Epithelial cell of proximal tubule (primary cell): ENCODE data around the gene CDK8. TPM values are rescaled to one million over a fixed set of nuclear protein-coding genes. Genes with fewer than 3 reads are reported as not detected.

ENCODE experiments used
- DNase-seq: peaks from one replicate; pipeline ENCODE4 v3.0.0-alpha.2; 2011; ENCODE audit warnings: low read depth
- H3K4me3 ChIP-seq: 2 replicates; pipeline ENCODE4 v1.5.1; 2011; ENCODE audit warnings: low read depth, mild to moderate bottlenecking, low read length
- total RNA-seq: library from RNA; depleted of rRNA; stranded (reverse); fragments of >200 nt; gene quantifications from 2 replicates; pipeline ENCODE4 v1.2.3, GENCODE V29; 2015
- TF ChIP-seq, protein P1 (sequence below): conservative IDR thresholded peaks from 2 replicates; pipeline ENCODE4 v1.5.1; 2012; ENCODE audit warnings: low read depth, mild to moderate bottlenecking, low read length

The CDK8 gene
- total RNA-seq, 1 donor from 2014 or later: 15.3 TPM

DNA sequence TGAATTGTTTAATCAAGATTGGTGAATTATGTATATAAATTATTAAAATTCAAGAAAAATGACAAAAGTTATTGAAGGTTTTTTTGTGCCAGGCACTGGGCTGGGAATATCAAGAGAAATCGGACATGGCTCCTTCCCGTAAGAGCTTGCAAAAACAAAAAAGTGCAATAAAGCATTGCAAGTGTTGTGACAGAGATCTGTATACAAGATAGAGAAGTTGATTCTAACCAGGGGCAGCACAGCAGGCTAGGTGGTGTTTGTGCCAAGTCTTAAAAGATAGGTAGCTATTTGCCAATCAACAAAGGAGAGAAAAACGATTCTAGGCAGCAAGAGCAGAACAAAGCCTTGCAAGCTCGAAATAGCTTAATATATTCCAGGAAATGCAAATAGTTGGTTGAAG lies 179.8 kb downstream of the CDK8 start:
- H3K4me3 ChIP-seq: no peak overlapping the region
- no peak for DNase-seq
- TF ChIP-seq, protein P1, sequence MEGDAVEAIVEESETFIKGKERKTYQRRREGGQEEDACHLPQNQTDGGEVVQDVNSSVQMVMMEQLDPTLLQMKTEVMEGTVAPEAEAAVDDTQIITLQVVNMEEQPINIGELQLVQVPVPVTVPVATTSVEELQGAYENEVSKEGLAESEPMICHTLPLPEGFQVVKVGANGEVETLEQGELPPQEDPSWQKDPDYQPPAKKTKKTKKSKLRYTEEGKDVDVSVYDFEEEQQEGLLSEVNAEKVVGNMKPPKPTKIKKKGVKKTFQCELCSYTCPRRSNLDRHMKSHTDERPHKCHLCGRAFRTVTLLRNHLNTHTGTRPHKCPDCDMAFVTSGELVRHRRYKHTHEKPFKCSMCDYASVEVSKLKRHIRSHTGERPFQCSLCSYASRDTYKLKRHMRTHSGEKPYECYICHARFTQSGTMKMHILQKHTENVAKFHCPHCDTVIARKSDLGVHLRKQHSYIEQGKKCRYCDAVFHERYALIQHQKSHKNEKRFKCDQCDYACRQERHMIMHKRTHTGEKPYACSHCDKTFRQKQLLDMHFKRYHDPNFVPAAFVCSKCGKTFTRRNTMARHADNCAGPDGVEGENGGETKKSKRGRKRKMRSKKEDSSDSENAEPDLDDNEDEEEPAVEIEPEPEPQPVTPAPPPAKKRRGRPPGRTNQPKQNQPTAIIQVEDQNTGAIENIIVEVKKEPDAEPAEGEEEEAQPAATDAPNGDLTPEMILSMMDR: no peak

DNA sequence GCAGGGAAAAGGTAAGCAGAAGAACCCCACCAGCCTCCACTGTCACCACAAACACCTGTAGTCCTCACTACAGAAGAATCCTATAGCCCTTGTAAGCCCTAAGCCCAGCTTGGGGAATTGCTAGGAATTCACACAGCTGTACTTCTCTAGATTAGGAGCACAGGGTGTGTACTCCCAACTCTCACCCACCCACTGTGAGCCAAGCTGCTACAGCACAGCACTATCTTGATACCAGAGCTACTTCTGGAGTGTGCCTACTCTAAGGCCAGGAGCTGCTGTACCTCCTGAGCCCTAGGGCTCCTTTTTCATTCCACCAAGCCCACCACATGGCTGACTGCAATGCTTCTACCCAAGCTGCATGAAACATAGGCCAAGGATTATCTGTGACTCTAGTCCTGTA lies 181.2 kb downstream of the CDK8 start:
- H3K4me3 ChIP-seq: no peak overlapping the region
- DNase-seq: no peak
- TF ChIP-seq, protein P1: no peak

DNA sequence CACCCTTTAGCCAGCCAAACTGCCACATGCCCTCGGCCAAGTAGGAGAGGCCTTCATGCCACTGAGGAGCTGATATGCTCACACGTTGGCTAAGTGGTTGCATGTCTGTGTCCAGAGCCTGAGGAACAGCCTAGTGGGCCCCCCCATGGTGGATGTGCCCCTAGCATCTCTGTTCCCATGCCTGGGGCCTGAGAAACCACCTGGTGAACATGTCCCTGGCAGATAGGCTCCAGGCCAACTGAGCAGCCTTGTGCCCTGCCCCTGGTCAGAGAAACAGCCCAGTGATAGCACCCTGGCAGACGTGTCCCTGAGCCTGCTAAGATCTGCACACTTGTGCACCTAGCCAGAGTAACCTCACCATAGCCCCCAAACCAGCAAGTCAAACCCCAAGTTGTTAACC lies 181.7 kb downstream of the CDK8 start:
- H3K4me3 ChIP-seq: no peak overlapping the region
- DNase-seq: no peak
- TF ChIP-seq, protein P1: no peak

DNA sequence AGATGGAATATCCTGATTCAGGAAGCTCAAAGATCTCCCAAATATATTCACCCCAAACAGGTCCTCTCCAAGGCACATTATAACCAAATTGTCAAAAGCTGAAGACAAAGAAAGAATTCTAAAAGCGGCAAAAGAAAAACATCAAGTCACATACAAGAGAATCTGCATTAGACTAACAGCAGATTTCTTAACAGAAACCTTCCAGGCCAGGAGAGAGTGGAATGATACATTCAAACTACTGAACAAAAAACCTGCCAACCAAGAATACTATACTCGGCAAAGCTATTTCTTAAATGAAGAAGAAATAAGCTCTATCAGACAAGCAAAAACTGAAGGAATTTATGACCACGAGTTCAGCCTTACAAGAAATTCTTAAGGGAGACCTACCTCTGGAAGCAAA lies 183.0 kb downstream of the CDK8 start:
- DNase-seq: no peak
- TF ChIP-seq, protein P1: no peak
- H3K4me3 ChIP-seq: no peak overlapping the region

DNA sequence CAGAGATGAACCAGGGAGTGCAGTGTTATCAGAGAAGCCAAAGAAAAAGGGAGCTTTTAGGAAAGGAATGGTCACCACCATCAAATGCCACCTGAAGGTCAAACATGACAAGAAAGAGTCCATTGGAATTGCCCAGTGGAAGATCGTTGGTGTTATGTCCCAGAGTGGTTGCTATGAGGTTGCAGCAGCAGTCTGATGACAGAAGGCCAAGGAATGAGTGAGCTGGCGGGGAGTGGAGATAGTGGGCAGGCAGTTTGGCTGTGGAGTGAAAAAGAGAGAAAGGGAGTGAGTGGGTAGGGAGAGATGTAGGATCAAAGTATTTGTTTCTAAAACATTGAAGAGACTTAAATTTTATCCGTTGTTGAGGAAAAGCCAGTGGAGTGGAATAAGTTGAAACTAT lies 186.2 kb downstream of the CDK8 start:
- TF ChIP-seq, protein P1: no peak
- H3K4me3 ChIP-seq: no peak overlapping the region
- no peak for DNase-seq

DNA sequence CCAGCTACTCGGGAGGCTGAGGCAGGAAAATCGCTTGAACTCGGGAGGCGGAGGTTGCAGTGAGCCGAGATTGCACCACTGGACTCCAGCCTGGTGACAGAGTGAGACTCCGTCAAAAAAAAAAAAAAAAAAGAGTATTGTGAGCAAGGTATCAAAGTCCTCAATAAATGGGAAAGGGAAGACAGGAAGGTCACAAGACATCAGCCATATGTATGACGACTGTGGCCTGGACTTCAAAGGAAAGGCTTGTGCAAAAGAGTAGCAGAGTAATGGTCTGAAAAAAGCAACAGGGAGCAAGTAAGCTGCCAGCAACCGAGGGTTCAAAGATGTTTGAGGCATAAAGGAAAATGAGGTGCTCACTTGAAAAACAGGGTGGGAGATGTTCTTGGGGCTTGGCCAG lies 187.5 kb downstream of the CDK8 start:
- no peak overlapping the region for H3K4me3 ChIP-seq
- DNase-seq: no peak
- TF ChIP-seq, protein P1: no peak

DNA sequence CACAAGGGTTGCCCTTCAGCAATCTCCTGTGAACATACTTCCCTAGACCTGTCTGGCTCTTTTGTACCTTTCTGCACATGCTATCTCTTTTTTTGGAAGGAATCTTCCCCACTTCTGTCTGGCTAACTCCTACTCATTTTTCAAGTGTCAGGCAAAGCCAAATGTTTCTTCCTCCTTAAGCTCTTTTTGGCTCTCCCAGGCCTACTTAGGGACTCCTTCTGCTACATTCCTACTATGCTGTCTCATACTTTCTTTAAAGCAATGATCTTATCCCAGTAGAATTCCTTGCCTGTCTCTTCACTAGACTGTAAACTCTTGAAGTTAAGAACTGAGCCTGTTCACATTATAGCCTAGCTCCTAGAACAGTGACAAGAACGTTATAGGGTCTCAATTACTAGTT lies 188.6 kb downstream of the CDK8 start:
- TF ChIP-seq, protein P1: no peak
- no peak overlapping the region for H3K4me3 ChIP-seq
- no peak for DNase-seq
